Measurements from ENCODE around the gene BBS4.

DNA sequence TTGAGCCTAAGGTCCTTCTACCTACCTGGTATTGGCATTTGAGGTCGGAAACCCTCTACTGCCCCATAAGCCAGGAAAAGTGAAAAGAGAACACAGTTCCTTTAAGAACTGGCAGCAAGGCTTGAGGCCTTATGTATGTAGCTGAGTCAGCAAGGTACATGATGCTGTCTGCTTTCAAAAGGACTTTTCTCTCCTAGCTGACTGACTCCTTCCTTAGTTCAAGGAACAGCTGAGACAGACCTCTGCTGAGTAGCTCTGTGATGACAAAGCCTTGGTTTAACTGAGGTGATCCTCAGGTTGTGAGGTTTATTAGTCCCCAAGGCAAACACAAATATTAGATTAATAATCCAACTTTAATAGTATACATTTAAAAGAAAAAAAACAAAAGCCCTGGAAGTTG is 51.7 kb downstream of the BBS4 start:
- TF ChIP-seq ZFP3 (CRISPR knock-in tag; IDR thresholded peaks at IDR 0.05) = no peak
- no peak for TF ChIP-seq PPARA (CRISPR knock-in tag; IDR thresholded peaks at IDR 0.05; ENCODE audit: borderline replicate concordance)
- TF ChIP-seq TCF4 (CRISPR knock-in tag; IDR thresholded peaks at IDR 0.05; ENCODE audit: borderline replicate concordance) = no peak

All from SK-N-SH treated with all-trans-retinoic acid at 6 μM for 48 hours (cell line).